ENCODE data around the gene DNM1L.

DNA sequence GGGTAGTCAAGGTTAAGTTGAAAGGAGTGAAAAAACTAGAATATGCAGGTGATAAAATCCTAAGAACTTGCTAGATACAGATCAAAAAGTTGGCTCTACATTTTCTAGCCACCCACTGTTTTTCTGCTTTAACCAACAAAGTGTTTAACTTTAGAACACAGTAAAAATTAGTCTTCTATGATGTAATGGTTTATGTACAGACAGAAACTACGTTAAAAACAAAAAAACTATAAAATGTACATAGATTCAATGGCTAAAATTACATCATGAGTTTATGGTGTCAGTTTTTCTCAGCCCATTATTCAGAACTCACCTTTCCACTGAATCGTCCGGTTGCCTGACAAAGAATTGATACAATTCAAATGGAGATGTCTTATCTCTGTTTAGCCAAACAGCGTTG, 74.5 kb downstream of the DNM1L start:
- TF ChIP-seq POLR2A (IDR thresholded peaks at IDR 0.05; ENCODE audit: low read length) (no peak), CTCF (IDR thresholded peaks at IDR 0.05) (no peak), GATA3 (IDR thresholded peaks at IDR 0.05; ENCODE audit: borderline replicate concordance) (no peak), RNF2 (IDR thresholded peaks at IDR 0.05; ENCODE audit: borderline replicate concordance, low read depth) (no peak), RCOR1 (IDR thresholded peaks at IDR 0.05; ENCODE audit: low read depth, low read length) (no peak)

Measured in A549 (cell line).